ENCODE results near the gene FOXP4.
"Not testable (repeated sequence)": the region's sequence is repeated elsewhere in the genome, so short reads cannot be mapped to it uniquely, and the experiment has no call there.

The FOXP4 gene

DNA sequence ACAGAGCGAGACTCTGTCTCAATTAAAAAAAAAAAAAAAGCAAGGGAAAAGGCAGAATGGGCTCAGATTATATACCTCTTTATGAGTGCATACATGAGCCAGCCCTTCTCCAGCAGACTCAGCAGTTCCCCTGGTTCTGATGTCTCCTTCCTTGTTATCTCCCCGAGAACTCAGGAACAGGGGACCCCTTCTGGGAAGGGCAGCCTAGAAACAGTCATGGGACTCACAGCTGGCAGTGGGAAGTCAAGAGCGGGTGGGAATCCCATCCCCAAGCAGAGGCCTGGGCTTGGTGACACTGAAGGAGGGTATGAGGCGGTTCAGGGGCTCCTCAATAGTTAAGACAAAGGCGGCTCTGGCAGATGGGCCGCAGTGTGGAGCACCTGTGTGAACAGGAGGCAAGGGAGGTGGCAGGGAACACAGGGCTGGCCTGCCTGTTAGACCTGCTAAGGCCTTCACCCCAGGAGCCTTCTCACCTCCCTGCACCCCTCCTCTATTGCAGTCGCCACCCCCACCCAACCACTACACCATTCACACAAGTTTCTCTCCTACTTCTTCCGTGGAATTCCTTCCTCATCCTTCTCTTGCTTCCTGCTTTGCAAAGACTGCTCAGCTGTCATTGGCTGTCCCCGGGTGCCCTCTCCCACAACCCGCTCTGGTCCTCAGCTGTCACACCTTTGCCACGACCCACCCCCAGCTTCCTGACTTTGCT, 62.4 kb downstream of the FOXP4 start:
- DNase-seq (ENCODE audit: low read depth), result no peak
- no peak overlapping the region for H3K4me3 ChIP-seq (ENCODE audit: low read depth, low read length)

DNA sequence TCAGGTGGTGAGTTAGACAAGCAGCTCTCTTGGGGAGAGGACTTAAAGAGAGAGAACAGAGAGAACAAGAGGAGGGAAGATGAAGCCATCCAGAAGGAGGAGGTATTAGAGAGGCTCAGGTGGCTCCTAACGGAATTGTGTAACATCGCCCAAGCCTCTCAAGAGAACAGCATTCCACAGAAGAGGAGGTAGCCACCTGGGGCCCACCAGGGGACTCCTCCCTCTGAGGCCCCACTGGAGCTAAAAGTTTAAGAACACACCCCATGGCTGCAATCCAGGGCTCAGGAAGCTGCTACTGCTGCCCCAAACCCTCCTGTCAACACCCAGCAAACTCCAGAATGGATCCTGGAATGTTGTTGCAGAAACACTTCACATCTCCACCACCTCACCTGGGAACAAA, 68.5 kb downstream of the FOXP4 start:
- no peak overlapping the region for H3K4me3 ChIP-seq (ENCODE audit: low read depth, low read length)
- no peak for DNase-seq (ENCODE audit: low read depth)

DNA sequence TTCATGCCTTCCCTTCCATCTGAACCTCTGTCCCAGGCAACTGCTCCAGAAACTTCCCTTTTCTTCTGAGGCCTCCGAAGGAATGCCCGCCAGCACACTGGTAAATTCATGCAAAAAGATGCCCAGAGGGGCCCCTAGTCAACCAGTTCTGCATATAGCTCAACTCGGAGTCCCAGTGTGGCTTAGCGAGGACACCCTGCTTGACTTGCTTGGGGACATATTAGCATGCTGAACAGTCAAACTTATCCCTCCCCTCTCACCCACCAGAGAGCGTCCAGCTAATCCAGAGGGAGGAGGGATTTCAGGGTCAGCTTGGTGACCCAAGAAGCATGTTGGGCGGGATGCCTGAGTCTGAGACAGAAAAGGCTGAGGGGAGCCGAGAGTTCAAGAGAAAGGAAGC, 69.1 kb downstream of the FOXP4 start:
- DNase-seq (ENCODE audit: low read depth), result no peak
- no peak overlapping the region for H3K4me3 ChIP-seq (ENCODE audit: low read depth, low read length)

DNA sequence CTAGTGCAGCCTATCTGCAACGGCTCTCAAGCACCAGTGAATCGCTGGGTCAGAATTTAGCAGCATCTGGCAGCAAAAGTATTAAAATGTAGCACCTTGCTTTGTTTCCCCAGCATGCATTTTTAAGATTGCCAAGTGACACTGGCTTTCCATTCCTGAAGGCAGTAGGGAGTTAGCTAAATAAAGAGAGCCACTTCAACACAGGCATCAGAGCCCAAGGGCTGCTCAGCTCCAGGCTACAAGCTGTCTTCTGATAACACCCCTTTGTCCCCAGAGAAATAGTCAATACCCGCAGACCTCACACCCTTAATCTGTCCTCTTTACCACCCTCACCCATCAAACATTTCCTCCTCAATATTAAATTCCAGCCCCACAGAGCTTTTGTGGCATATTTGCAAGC, 72.4 kb downstream of the FOXP4 start:
- no peak overlapping the region for H3K4me3 ChIP-seq (ENCODE audit: low read depth, low read length)
- DNase-seq (ENCODE audit: low read depth), result no peak

DNA sequence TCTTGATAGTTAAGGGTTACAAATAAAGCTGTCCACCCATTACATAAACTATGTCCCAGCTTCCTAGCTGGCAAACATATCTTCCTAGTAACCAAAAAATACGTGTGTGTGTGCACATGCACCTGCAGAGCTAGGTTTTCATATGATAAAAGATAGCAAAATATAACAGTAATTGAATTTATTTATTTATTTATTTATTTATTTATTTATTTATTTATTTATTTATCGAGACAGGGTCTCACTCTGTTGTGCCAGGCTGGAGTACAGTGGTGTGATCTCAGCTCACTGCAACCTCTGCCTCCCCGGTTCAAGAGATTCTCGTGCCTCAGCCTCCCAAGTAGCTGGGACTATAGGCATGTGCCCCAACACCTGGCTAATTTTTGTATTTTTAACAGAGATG, 73.0 kb downstream of the FOXP4 start:
- not testable (repeated sequence) for DNase-seq (ENCODE audit: low read depth); H3K4me3 ChIP-seq (ENCODE audit: low read depth, low read length)

DNA sequence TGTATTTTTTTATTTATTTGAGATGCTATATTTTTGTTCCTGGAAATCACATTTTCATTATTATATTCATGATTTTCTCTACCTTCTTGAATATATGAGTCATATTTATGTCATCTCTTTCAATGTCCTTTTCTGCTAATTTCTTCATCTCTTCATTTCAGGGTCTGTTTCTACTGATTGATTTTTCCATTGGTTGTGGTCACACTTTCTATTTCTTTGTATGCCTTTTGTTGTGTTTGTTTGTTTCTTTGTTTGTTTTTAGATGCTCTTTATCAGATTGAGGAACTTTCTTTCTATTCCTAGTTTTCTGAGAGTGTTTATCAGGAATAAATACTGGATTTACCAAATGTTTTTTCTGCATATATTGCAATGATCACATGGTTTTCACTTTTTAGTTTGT, 75.2 kb downstream of the FOXP4 start:
- no peak overlapping the region for H3K4me3 ChIP-seq (ENCODE audit: low read depth, low read length)
- no peak for DNase-seq (ENCODE audit: low read depth)

DNA sequence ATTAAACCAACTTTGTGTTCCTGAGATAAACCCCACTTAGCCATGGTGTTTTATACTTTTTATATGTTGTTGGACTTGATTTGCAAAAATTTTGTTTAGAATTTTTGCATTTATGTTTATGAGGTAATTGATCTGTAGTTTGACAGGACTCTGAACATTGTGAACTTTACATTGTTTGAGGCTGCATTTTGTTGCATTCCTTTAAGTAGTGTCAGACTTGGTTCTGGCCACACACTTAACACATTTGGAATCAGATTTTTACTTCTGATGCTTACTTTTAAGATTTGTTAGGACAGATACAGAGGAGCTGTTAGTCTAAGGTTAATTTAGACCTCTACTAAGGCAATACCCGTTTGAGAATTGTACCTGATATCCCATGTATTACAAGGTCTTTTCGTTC, 75.6 kb downstream of the FOXP4 start:
- DNase-seq (ENCODE audit: low read depth), result no peak

DNA sequence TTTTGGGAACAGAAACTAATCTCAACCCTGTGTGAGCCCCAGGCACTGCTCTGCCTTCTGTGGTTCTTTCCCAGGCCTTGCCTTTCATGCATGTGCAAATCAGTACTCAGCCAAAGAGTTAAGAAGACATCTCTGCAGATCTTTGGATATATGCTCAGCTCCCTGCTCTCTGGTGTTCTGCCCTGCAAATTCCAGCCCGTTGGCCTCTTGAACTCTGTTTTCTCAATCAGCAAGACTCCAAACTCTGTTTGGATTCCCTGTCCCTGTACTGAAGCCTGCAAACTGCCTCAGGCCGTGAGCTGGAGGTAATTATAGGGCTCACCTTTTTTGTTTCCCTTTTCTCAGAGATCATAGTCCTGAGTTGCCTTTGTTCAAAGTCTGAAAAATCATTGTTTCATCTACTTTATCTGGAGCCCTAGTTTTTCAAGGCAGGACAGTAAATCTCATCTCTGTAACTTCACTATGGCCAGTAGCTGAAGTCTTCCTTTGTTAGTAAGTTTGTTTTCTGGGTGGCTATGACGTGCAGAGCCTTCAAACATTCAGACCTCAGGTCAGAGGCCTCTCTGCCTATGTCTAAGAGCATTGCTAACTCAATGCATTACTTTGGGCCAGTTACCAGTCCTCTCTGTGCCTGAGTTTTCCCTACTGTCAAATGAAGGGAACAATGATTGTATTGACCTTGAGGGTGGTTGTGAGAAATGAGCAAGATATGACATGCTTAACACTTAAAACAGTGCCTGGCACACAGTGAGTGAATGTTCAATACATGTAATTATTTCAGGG, 76.2 kb downstream of the FOXP4 start:
- H3K4me3 ChIP-seq (ENCODE audit: low read depth, low read length), result no peak overlapping the region
- DNase-seq (ENCODE audit: low read depth), result no peak

More for the DNA sequence above, 75.6 kb downstream of the FOXP4 start:
- H3K4me3 ChIP-seq (ENCODE audit: low read depth, low read length), result no peak overlapping the region

DNA sequence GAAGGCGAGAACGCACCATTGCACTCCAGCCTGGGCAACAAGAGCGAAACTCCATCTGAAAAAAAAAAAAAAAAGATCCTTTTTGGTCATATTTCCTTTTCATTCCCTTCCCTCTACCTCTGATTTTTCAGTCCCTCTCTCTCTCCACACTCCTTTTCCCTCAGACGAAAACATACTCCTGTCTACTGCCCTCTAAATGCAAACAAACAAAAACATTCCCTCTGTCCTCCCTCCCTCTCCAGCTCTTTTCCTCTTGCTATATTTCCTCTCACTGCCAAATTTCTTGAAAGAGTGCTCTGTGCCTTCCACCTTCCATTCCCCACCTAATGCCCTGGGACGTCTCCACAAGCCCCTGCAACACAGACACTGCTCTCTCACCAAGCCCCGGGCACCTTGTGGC, 77.1 kb downstream of the FOXP4 start:
- H3K4me3 ChIP-seq (ENCODE audit: low read depth, low read length), result no peak overlapping the region
- no peak for DNase-seq (ENCODE audit: low read depth)

DNA sequence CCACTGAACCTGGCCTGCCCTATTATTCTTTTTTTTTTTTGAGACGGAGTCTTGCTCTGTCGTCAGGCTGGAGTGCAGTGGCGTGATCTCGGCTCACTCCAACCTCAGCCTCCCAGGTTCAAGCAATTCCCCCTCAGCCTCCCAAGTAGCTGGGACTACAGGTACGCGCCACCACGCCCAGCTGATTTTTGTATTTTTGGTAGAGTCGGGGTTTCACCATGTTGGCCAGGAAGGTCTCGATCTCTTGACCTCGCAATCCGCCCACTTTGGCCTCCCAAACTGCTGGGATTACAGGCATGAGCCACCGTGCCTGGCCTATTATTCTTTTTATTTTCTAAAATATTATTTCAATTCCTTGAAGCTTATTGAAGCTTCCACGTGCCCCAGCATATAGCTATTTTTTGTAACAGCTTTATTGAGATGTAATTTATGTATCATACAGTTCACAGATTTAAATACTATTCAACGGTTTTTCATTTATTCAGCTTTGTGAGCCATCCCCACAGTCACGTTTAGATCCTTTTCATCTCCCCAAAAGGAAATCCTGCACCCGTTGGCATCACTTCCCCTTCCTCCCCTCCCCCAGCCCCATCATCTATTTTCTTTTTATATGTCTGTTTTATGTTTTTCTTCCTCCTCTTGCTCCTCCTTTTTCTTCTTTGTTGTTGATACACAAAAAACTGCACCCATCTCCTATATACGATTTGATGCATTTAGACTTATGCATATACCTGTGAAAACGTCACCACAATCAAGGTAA, 78.6 kb downstream of the FOXP4 start:
- H3K4me3 ChIP-seq (ENCODE audit: low read depth, low read length), result no peak overlapping the region
- no peak for DNase-seq (ENCODE audit: low read depth)

DNA sequence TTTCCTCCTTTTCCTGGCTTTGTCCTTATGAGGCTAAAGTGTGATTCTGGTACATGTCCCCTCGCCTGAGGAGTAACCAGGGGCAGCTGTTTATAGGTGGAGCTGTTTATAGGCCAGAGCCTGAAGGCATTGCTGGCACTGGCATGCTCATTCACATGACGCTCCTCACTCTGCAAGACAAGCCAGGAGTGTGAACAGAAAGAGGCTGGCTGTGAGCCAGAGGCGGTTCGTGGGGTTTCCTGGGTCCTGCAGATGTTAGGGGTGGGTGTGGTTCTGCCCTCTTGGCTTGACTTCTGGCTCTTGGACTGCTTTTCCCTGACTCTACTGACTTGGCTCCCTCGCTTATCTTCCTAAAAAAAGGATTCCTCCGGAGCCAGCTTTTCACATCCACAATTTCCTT, 79.3 kb downstream of the FOXP4 start:
- no peak for DNase-seq (ENCODE audit: low read depth)

DNA sequence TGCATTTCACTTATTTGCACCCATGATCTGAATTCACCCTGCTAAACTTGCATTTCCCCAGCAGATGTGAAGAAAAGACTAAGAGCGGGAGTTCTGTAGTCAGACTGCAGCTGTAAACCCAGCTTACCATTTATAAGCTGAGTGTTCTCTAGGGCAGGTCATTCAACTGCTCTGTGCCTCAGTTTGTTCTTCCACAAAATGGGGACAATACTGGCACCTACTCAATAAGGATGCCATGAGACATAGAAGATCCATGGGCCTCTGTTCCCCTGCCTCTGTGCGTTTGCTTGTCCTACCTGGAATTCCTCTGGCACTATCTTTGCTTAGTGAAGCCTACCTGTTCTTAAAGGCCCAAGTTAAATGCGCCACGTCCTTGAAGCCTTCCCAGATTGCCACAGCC, 79.8 kb downstream of the FOXP4 start:
- no peak overlapping the region for H3K4me3 ChIP-seq (ENCODE audit: low read depth, low read length)
- DNase-seq (ENCODE audit: low read depth), result no peak

More for the DNA sequence above, 79.3 kb downstream of the FOXP4 start:
- H3K4me3 ChIP-seq (ENCODE audit: low read depth, low read length), result no peak overlapping the region

DNA sequence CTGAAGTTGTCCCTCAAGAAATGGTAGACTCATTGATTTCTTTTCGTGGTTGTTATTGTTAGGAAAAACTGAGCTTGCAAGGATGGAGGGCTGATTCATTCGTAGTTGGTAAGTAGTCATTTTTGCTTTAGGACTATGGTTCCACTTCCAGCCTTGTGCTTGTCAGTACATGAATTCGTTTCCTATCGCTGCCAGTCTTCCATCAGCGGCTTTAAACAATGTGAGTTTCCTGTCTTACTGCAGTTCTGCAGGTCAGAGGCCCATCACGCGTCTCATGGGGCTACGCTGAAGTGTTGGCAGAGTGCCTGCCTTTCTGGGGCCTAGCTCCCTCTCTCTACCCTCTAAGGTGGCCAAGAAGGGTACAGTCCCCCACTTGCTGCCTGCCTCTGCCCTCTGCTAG, 80.7 kb downstream of the FOXP4 start:
- H3K4me3 ChIP-seq (ENCODE audit: low read depth, low read length), result no peak overlapping the region
- DNase-seq (ENCODE audit: low read depth), result no peak

DNA sequence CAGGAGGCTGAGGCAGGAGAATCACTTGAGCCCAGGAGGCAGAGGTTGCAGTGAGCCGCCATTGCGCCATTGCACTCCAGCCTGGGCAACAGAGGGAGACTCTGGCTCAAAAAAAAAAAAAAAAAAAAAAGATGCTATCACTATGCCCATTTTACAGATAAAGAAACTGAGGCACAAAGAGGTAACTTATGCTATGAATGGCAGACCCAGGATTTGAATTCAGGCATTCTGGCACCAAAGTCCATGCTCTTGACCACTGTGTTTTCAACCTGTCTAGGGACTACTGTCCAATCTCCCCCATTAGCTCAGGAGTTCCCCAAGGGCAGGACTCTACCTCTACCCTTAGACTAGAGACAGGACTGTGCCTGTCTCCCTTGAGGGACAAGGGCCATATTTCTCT, 82.9 kb downstream of the FOXP4 start:
- H3K4me3 ChIP-seq (ENCODE audit: low read depth, low read length), result no peak overlapping the region
- no peak for DNase-seq (ENCODE audit: low read depth)

DNA sequence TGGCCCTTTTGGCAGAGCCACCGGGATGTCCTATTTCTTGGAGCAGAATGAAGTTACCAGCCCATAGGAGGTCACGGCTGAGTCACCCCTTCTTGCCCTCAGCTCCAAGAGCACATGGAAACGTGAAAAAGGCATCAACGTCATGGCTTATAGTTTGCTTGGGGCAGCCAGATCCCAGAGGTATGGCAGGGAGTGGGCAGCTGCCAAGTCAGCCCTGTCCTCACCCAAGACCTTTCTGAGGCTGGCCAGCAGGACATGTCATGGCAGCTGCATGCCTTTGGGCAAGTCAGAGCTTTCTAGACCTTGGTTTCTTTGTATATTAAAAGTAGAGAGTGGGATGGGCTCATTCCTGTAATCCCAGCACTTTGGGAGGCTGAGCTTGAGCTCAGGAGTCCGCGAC, 83.9 kb downstream of the FOXP4 start:
- H3K4me3 ChIP-seq (ENCODE audit: low read depth, low read length), result no peak overlapping the region
- DNase-seq (ENCODE audit: low read depth), result no peak

DNA sequence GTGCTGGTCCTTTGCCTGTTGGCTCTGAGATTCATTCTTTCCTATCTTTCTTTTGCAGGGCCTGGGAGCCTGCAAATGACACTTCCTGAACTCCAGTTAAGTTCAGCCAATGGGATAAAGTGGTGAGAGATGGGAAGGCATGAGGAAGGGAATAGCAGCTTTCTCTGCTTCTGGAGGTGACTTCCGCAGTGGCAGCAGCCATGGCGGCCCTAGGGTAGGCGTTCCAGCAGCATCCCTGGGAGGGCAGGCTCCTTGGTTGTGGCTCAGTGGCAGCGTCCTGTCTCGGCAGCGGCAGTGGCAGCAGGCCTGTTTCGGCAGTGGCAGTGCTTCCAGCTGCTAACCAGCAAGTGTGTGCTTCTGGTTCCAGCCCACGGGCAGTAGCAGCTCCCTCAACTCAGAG, 84.8 kb downstream of the FOXP4 start:
- no peak overlapping the region for H3K4me3 ChIP-seq (ENCODE audit: low read depth, low read length)
- no peak for DNase-seq (ENCODE audit: low read depth)

DNA sequence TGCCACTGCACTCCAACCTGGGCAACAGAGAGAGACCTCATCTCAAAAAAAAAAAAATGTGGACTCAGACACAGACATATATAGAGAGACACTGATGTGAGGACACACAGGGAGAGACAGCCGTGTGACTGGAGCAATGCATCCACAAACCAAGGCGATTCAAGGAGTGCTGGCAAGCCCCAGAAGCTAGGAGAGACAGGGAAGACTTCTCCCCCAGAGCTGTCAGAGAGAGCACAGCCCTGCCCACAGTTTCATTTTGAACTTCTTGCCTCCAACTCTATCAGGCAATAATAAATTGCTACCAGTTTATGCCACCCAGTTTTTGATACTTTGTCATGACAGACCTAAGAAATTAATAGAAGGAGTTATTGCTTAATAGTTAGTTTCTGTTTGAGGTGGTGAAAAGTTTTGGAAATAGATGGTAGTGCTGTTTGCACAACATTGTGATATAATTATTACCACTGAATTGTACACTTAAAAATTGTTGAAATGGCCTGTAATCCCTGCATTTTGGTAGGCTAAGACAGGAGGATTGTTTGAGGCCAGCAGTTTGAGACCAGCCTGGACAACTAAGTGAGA, 87.0 kb downstream of the FOXP4 start:
- no peak for DNase-seq (ENCODE audit: low read depth)
- H3K4me3 ChIP-seq (ENCODE audit: low read depth, low read length), result no peak overlapping the region

DNA sequence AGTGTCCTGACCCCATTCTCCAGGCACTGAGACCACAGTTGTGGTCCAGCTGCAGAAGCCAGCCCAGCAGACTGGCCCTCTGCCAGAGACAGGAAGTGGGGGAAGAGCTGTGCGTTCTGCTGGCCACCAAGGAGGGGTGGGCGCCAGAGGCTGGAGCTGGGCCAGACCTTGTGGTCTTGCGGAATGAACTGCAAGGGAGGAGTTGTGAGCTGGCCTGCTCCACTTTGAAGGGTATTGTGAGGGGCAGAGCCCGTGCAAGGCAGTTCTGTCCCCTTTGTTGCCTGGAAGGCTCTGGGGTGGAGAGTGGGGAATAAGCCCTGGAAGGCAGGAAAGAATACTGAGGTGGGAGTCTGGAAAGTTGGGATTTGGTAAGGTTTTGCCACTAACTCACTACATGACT, 88.5 kb downstream of the FOXP4 start:
- peak; percentile 40 for DNase-seq (ENCODE audit: low read depth)
- H3K4me3 ChIP-seq (ENCODE audit: low read depth, low read length), result no peak overlapping the region

DNA sequence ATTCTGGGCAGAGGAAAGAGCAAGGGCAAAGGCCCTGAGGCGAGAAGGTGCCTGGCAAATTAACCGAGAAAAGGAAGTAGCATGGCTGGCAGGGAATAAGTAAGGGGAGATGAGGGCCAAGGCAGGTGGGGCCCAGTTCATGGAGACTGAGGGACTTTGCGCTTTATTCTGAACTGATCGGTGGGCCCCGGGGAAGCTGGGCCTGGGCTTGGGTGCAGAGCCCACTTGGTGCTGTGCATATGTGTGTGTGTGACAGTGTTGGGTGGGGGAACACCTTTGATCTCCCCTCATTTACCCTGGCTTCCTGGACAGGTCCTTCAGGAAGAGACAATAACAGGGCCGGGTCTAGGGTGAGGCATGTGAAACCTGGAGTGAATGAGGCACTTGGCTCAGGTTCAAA, 89.2 kb downstream of the FOXP4 start:
- H3K4me3 ChIP-seq (ENCODE audit: low read depth, low read length), result no peak overlapping the region
- DNase-seq (ENCODE audit: low read depth), result no peak

DNA sequence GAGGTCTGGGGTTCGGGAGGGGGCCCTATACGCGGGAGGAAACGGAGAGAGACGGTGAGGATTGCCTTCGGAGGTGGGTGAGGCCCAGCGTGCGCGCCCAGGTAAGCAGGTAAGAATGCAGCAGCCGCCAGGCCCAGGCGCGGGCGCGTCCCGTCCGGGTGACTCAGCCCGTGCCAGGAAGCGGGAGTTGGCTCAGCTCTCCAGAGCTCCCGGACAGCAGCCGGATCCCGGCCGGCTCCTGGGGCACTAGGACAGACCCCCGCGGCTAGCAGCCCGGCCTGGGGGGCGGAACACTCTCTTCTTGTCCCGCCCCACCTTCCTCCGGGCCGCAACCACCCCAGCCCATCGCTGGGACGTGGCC, 90.6 kb downstream of the FOXP4 start:
- DNase-seq (ENCODE audit: low read depth), result no peak
- H3K4me3 ChIP-seq (ENCODE audit: low read depth, low read length), result peak overlapping the region; percentile 59

All from skeletal muscle cell (primary cell).